Putamen (tissue), 1 donor: Measurements from ENCODE around the gene CDV3.
"Not testable (repeated sequence)": the region's sequence is repeated elsewhere in the genome, so short reads cannot be mapped to it uniquely, and the experiment has no call there.

ENCODE experiments used
- DNase-seq: peaks from one replicate; pipeline ENCODE4 v3.0.0-alpha.2; 2016; ENCODE audit warnings: low spot score

Gene CDV3, protein sequence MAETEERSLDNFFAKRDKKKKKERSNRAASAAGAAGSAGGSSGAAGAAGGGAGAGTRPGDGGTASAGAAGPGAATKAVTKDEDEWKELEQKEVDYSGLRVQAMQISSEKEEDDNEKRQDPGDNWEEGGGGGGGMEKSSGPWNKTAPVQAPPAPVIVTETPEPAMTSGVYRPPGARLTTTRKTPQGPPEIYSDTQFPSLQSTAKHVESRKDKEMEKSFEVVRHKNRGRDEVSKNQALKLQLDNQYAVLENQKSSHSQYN

DNA sequence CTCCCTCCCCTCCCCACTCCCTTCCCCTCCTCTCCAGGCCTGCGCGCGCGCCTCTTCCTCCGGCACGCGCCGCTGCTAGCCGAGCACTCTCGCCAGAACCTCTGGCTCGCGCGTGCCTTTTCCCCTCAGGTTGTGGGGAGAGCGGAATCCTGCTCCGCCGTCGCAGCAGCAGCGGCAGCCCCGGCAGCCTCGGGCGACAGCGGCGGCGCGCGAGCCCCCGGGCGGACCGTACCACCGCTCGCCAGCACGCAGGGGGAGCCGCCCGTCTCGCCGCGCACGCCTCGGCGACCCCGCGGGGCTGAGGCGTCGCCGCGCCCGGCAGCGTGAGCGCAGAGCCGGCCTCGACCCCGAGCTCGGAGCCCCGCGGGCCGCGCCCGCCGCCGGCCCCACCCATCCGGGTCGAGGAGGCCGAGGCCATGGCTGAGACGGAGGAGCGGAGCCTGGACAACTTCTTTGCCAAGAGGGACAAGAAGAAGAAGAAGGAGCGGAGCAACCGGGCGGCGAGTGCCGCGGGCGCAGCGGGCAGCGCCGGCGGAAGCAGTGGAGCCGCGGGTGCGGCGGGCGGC is at the start of gene CDV3:
TSS of gene CDV3 (plus strand) at position 58 of the 566 bp plus-strand sequence. CDS start at position 417, 359 bp downstream.
- no peak for DNase-seq

DNA sequence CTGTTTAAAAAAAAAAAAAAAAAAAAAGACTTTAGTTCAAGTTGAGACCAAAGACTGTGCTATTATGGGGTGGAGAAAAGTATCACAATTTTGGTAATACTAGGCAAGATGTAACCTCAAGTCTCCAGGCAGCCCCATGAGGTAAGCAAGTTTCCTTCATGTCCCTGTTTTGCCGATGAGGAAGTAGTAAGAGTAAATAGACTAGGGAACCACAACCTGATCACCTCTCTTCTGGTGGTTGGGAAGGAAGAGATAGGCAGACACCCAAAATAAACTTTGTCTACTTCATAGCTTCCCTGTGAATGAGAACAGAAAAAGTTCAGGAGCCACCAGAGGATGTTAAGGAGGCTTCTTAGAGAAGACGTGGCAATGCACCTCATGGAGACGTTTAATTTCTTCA is 49.7 kb upstream of the CDV3 start:
- DNase-seq, result not testable (repeated sequence)

DNA sequence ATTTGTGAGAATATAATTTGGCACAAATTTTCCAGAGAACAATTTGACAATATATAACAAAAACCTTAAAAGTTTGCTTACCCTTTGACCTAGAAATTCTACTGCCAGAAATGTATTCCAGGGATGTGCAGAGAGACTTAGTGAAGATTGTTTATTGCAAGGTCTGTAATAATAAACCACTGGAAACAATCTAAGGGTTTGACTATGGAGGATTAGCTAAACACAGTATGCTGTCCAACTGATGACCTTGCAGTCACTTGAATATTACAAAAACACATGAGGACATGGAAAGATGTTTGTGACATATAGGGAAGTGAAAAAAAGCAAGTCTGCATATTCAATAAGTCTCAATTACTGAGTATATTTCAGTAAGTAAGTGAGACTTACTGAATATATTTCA is 48.1 kb upstream of the CDV3 start:
- no peak for DNase-seq

DNA sequence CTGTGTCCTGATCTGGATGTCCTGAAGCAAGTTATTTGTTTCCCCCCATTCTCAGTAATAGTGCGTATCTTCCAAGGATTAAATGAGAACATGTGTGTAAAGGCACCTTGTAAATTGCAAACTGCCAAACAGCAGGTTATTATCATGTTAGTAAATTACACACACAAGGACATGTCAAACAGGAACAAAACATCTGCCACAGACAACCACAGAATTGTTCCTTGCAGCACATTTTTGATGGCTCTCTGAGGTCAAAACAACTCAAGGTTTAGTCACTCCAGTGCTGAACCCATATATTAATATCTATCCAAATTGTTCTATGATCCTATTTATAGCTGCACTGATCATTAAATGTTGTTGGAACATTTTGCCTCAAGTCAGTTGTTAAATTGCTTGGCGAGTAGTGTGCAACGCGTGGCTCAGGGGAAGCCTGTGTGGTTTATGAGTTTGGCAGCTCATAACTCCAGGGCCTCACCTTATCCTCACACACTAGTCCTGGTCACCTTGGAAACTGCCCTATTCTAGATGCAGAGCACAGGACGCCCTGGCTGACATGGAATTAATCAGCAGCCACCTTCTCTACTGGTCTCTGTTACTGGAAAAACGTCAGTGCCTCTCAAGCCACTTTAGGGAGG is 46.3 kb upstream of the CDV3 start:
- no peak for DNase-seq

DNA sequence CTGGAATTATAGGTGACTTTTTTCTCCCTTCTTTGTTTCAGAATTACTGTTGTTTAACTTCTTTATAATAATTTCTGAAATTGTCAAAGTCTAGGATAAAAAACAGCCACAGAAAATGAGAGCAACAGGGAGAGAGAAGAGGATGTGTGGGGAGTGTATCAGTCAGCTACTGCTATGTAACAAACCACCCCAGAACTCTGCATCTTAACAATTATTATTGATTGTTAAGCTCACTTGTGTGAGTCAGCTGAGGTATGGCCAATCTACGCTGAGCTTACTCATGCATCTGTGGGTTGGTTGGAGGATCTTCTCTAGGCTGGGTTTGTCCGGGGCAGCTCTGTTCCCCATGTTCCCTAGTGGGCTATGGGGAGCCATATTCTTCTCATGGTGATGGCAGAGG is 43.7 kb upstream of the CDV3 start:
- no peak for DNase-seq

DNA sequence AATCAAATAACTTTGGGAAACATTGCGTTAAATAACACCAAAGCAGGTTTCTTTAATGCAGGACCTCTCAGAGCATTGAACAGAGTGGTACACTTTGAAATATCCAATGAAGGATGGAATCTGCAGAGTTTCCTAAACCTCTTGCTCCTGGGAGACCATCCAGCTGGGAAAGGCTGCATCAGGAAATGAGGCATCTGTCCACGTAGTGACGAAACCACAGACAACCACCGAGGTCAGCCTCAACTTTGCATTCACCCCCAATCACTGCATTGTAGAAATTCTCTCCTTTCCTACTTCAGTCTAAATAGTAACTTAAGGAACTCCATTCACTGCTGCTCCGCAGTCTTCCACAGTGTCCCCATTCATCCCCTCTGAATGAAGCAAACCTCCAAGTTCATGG is 41.5 kb upstream of the CDV3 start:
- no peak for DNase-seq

DNA sequence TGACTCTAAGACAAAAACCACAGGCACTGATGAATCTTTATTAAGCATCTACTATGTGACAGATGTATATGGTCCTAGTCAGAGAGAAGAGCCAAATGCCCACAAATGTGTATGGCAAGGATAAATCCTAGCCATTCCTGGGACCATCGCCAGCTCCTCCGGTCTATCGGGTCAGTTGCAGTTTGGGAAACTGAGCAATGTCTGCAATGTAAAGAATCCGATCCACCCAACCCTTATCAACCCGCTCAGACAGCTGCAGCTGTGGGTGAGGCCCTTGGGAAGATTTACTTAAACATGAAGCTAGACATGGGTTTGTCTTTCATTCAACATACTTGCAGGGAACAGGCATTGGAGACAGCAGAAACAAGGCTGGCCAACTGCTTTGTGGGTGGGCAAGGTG is 40.5 kb upstream of the CDV3 start:
- DNase-seq, result no peak

DNA sequence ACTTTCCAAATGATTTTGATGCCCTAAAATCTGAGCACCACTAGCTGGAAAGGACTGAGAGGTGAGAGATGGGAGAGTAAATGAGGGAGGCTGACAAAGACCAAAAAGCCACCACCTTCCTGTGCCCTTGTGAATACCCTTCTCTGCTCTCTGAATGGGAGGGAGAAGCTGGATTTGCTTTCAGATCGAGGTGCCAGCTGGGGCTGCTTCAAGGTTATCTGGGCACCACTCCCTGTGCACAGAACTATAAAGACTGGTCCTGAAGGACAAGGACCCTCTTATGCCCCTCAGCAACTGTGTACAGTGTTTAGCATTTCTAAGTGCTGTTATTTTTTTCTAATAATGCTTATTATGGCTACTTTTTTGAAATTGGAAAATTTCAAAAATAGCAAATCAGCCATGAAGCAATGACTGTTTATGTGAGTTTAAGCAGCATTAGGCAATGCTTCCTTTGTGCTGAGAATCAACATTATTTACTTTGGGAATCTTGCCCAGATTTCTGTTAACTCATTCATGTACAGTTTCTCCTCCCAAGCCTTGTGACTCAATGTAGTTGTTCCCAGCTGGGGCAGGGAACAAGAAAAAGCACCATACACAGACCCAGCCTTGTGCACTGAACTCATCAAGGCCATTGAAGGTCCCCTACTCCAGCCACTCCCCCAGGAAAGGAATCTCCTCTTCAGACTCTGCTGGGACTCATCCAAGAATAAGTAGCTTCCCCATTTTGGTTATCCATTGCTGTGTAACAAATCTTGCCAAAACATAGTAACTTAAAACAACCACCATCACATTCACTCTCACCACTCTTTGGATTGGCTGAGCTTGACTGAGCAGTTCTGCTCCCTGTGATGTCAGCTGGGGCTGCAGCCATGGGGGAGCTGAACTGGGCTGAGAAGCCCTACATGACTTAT is 37.3 kb upstream of the CDV3 start:
- DNase-seq, result peak; percentile 3

DNA sequence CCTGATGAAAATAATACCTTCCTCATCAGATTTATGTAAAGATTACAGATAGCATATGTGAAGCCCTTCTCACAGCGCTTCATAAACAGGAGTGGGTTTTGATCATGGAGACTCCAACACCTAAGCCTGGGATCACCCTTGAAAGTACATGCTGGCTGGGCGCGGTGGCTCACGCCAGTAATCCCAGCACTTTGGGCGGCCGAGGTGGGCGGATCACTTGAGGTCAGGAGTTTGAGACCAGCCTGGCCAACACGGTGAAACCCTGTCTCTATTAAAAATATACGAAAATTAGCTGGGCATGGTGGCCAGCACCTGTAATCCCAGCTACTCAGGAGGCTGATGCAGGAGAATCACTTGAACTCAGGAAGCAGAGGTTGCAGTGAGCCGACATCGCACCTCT is 36.4 kb upstream of the CDV3 start:
- not testable (repeated sequence) for DNase-seq

DNA sequence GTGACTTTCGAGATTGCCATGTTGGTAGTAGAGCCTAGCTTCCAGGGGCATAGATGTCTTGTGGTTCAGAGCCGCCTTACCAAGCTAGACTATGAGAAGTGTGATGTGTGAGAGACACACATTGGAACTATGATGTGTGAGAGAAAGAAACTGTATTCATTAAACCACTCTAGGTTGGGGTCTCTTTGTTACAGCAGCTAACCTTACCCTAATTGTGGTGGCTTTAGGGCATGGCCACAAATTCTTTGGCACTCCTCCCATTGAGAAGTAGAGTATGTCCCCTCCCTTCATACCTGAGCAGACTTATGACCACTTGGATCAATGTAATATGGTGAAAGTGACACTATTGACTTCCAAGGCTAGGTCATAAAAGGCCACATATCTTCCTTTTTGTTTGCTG is 35.3 kb upstream of the CDV3 start:
- DNase-seq, result no peak

DNA sequence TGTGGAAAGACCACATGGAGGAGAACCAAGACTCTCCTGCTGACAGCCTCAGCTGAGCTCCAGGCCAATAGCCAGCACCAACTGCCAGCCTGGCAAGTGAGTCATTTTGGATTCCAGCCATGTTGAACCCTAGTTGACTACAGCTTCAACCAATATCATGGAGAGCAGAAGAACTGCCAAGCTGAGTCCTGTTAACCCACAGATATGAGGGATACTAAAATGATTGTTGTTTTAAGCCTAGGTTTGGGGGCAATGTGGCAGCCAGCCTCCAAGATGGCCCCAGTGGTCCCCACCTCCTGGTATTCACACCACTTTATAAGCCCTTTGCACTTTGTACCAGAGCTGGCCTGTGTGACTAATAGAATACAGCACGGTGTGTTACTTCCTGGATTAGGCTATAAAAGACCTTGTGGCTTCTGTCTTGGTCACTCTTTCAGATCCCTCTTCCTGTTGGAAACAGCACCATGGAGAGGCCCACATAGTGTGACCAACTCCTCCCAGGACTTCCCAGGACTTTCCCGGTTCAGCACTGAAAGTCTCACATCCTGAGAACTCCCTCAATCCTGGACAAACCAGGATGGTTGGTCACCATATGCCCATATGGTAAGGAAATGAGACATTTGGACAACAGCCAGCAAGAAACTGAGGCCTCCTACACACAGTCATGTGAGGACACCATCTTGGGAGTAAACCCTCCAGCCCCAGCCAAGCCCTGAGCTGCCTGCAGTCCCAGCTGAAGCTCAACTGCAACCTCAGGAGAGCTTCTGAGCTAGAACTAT is 32.4 kb upstream of the CDV3 start:
- DNase-seq, result no peak

DNA sequence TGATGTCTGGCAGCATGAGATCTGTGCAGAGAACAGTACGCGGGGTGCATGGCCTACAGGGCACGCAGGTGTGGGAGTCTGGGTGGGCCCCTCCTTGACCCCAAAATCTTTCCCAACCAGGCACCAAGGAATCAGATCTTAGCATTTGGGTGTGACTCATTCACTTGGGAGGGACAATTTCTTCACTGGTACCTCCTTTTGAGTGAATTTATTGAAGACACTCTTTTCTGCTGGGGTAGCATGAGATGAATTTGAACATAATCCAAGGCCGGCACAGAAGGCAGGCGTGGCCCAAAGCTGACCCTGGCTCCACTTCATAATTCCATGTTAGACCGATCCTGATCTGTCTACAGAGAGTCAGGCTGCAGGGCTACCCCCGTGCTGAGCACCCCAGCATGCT is 30.6 kb upstream of the CDV3 start:
- DNase-seq, result no peak

DNA sequence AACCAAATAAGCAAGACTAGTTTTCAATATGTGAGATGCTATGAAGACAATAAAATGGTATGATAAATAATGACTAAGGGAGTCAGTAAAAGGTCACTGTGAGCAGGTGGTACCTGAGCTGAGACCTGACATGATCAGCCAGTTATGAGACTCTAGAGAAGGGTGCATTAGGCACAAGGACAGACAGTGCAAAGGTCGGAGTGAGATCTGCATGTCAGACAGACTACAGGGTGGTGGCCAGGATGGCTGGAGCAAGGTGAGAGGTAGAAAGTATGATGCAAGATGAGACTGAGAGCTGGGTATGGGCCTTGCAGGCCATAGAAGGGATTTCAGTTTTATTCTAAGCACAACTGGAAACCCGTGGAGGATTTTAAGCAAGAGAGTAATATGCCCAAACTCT is 28.5 kb upstream of the CDV3 start:
- not testable (repeated sequence) for DNase-seq

DNA sequence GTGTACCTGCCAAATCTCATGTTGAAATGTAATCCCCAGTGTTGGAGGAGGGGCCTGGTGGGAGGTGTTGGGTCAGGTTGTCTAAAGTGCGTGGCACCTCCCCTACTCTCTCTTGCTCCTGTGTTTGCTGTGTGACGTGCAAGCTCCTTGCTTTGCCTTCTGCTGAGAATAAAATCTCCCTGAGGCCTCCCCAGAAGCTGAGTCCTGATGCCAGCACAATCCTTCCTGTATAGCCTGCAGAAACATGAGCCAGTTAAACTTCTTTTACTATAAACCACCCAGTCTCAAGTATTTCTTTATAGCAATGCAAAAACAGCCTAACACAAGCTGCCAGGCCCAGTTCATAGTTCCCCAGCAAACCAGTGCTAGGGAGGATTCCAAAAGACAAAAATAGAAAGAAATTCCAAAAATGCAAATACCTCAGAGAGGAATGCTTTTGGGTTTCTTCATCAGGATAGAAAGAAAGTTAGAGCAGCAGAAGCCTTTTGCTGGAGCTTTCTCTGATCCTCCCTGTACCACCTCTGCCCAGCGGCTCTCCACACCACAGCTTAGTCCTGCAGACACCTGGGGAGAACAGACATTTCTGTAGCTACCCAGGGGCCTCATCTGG is 25.9 kb upstream of the CDV3 start:
- DNase-seq, result no peak

DNA sequence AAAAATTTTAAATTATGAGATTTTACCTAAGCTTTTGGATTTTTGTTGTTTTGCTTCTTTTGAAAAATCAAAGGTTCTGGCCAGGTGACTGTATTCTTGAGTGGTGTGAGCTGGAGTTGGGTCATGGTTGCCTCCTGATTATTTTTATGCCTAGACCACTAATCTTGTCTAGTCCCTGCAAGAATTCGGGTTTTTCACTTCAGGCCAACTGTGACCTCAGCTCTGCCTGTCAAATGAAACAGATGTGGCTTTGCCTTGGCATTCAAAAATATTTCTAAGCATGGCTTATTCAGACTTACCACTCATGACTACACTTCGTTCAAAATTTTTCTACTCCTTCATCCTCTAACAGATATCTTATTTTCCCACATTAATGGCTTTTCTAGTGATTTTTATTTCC is 25.4 kb upstream of the CDV3 start:
- no peak for DNase-seq

DNA sequence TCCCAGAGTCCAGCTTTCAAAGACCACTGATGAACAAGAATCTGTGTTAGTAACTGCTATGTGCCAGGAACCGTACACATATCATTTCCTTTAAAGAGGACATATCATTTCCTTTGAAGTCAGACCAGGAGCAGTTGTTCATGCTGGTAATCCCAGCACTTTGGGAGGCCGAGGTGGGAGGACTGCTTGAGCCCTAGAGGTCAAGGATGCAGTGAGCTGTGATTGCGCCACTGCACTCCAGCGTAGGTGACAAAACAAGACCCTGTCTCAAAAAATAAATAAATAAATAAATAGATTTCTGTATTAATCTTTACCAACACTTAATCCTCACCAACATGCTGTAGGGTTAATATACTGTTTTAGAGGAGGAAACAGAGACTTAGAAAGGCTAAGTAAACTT is 23.9 kb upstream of the CDV3 start:
- no peak for DNase-seq

DNA sequence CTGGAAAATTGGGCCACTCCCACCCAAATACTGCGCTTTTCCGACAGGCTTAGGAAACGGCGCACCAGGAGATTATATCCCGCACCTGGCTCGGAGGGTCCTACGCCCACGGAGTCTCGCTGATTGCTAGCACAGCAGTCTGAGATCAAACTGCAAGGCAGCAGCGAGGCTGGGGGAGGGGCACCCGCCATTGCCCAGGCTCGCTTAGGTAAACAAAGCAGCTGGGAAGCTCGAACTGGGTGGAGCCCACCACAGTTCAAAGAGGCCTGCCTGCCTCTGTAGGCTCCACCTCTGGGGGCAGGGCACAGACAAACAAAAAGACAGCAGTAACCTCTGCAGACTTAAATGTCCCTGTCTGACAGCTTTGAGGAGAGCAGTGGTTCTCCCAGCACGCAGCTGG is 21.9 kb upstream of the CDV3 start:
- DNase-seq, result not testable (repeated sequence)

DNA sequence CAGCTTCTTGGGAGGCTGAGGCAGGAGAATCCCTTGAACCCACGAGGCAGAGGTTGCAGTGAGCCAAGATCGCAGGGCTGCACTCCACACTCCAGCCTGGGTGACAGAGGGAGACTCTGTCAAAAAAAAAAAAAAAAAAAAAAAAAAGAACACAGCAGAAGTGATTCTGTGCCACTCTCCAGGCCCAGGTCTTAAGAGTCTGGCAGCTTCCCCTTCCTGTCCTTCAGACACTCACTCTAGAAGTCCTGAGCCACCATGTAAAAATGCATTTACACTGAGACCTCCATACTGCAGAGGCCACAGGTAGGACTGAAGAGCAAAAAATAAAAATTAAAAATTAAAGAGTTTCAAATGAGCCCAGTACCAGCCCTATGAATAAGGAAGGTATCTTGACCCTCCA is 11.8 kb upstream of the CDV3 start:
- DNase-seq, result no peak

DNA sequence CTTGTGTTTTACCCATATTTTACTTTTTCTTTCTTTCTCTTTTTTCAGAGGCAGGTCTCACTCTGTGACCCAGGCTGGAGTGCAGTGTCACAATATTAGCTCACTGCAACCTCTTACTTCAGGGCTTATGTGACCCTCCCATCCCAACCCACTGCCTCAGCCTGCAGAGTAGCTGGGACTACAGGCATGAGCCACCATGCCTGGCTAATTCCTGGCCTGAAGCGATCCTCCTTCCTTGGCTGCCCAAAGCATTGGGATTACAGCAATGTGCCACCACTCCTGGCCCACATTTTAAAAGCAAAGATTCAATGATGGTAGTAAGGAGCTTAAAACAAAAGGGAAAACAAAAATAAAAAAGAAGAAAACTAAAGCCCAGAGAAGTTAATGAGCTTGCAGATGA is 11.1 kb upstream of the CDV3 start:
- DNase-seq, result no peak

DNA sequence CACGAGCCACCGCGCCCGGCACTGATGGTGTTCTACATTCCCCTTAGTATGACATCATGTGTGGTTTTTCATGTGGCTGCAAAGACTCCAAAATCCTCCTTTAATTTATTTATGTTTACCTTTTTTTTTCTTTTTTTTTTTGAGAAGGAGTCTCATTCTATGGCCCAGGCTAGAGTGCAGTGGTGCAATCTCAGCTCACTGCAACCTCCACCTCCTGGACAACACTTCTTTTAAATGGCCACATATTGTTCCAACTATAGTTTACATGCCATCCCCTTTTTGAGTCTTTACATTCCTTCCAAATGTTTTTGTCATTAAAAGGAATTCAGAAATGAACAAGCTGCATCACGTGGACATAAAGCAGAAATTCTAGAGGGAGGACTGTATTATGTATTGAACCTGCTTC is 10.3 kb upstream of the CDV3 start:
- DNase-seq, result no peak

DNA sequence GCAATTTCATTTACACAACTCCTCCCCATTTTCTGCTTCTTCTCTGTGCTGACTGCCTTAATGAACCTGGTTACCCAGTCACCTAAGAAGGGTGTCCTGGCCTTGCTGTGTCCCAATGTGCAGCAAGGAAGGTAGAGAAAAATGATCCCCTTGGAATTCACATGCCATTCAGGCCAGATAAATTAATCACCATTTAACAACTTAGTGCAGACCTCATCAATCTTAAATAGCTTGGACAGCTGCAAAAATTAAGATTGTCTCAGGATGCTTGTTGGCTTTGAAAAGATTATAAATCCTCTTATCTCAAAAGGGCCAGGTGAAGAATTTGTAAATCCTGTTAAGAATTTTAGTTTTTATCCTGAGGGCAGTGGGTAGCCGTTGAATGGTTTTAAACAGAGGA is 9.7 kb upstream of the CDV3 start:
- DNase-seq, result no peak
